OCI-LY7 (cell line): ENCODE results near the gene RHBG.

ENCODE experiments used
- CTCF ChIP-seq: fragments of 200-600 bp; sonication (generic); conservative IDR thresholded peaks from 2 replicates; pipeline ENCODE4 v1.5.1; 2014; ENCODE audit warnings: mild to moderate bottlenecking, antibody characterized with exemption, low read length, moderate library complexity, mixed read lengths
- EZH2phosphoT487 ChIP-seq: fragments of 200-600 bp; sonication (generic); IDR thresholded peaks from 2 replicates; pipeline ENCODE4 v1.6.1; 2018; ENCODE audit warnings: low read depth, borderline replicate concordance, mild to moderate bottlenecking, mixed run types, antibody characterized with exemption, low read length, moderate library complexity, mixed read lengths

- TF ChIP-seq CTCF: no peak
- TF ChIP-seq EZH2phosphoT487: no peak
Measured at GRCh38 chr1:156342166-156342955, 26.6 kb upstream of the RHBG start.
